ENCODE measurements around the gene ACTRT2.

Gene ACTRT2

GRCh38 chr1:3026581-3027391 lies 5.5 kb downstream of the ACTRT2 start:
- H3K9me3 ChIP-seq (ENCODE audit: insufficient read depth, low read length): no peaks in the 10 kb centered on the region
- no peak for DNase-seq (ENCODE audit: low read depth, low spot score)
- no peaks in the 10 kb centered on the region for H3K27me3 ChIP-seq (ENCODE audit: insufficient read depth, insufficient read length)
- TF ChIP-seq ZNF274 (IDR thresholded peaks at IDR 0.05; ENCODE audit: low read depth, low read length) (no peak), SUZ12 (IDR thresholded peaks at IDR 0.05; ENCODE audit: extremely low read depth, insufficient read depth, insufficient read length) (no peak)
- H3K9ac ChIP-seq (ENCODE audit: insufficient read length, low read depth): no peak overlapping the region
- H3K4me3 ChIP-seq (ENCODE audit: insufficient read length, low read depth): no peak overlapping the region
- H3K36me3 ChIP-seq (ENCODE audit: insufficient read depth, insufficient read length, low read length): no peaks in the 10 kb centered on the region
- no peaks in the 10 kb centered on the region for H3K4me1 ChIP-seq (ENCODE audit: insufficient read depth, insufficient read length)

GRCh38 chr1:3027611-3028371 lies 6.5 kb downstream of the ACTRT2 start:
- Histone ChIP-seq H3K9me3 (ENCODE audit: insufficient read depth, low read length) (no peaks in the 10 kb centered on the region), H3K27me3 (ENCODE audit: insufficient read depth, insufficient read length) (no peaks in the 10 kb centered on the region), H3K4me1 (ENCODE audit: insufficient read depth, insufficient read length) (no peaks in the 10 kb centered on the region)

DNA sequence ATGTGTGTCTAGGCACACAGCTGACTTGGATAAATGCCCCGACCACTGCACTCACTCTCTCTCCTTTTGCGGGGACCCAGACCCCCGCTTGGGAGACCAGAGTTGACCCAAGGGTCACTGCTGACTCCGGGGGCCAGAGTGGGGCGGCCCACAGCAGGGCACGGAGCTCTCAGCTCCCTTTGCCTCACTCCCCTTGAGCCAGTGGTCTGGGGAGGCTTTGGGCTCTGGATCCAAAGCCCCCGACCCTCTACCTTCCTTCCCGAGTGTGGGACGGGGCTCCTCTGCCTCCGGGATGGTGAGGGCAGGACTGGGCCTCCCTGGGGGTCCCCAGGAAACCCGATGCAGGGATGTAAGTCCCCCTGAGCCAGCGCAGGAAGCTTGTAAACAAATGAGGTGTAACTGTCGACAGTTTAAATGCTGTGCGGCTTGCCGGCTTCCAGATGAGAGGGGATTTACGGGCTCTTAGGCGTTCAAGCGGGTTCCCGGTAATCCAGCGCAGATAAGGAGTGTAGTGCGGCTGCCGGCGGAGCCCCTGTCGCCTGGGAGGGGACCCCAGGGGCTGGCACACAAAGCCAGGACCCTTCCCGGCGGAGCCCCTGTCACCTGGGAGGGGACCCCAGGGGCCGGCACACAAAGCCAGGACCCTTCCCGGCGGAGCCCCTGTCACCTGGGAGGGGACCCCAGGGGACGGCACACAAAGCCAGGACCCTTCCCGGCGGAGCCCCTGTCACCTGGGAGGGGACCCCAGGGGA lies 7.4 kb downstream of the ACTRT2 start:
- Histone ChIP-seq H3K9ac (ENCODE audit: insufficient read length, low read depth) (no peak overlapping the region), H3K27me3 (ENCODE audit: insufficient read depth, insufficient read length) (no peaks in the 10 kb centered on the region), H3K4me1 (ENCODE audit: insufficient read depth, insufficient read length) (no peaks in the 10 kb centered on the region), H3K4me3 (ENCODE audit: insufficient read length, low read depth) (no peak overlapping the region), H3K9me3 (ENCODE audit: insufficient read depth, low read length) (no peaks in the 10 kb centered on the region), H3K36me3 (ENCODE audit: insufficient read depth, insufficient read length, low read length) (no peaks in the 10 kb centered on the region)
- no peak for TF ChIP-seq YY1 (IDR thresholded peaks at IDR 0.05; ENCODE audit: insufficient read depth, insufficient read length)
- no peak for TF ChIP-seq ZNF274 (IDR thresholded peaks at IDR 0.05; ENCODE audit: low read depth, low read length)
- no peak for TF ChIP-seq SUZ12 (IDR thresholded peaks at IDR 0.05; ENCODE audit: extremely low read depth, insufficient read depth, insufficient read length)
- no peak for DNase-seq (ENCODE audit: low read depth, low spot score)

More at GRCh38 chr1:3027611-3028371, 6.5 kb downstream of the ACTRT2 start:
- no peak for TF ChIP-seq ZNF274 (IDR thresholded peaks at IDR 0.05; ENCODE audit: low read depth, low read length)
- TF ChIP-seq SUZ12 (IDR thresholded peaks at IDR 0.05; ENCODE audit: extremely low read depth, insufficient read depth, insufficient read length): no peak
- TF ChIP-seq YY1 (IDR thresholded peaks at IDR 0.05; ENCODE audit: insufficient read depth, insufficient read length): no peak
- Histone ChIP-seq H3K9ac (ENCODE audit: insufficient read length, low read depth) (no peak overlapping the region), H3K36me3 (ENCODE audit: insufficient read depth, insufficient read length, low read length) (no peaks in the 10 kb centered on the region), H3K4me3 (ENCODE audit: insufficient read length, low read depth) (no peak overlapping the region)
- no peak for DNase-seq (ENCODE audit: low read depth, low spot score)

DNA sequence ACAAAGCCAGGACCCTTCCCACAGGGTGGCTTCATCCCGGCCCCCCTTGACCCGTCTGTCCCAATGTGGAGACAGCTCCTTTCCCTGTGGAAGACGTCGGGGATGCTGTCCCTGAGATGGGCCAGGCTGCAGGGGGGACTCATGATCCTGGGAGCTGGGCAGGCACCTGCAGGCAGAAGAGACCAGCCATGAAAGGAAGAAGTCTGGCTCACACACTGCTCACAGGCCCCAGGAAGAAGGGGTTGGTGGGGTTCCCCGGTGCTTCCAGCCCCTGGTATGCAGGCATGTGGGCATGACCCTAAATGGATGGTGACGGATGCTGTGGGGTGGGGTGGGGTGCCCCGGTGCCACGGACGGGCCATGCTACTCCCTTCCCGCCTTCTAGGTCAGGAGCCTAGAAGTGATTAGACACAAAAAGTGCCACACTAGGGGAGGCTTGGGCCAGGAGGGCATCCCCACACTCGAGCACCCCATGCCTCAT lies 8.3 kb downstream of the ACTRT2 start:
- Histone ChIP-seq H3K36me3 (ENCODE audit: insufficient read depth, insufficient read length, low read length) (no peaks in the 10 kb centered on the region), H3K9me3 (ENCODE audit: insufficient read depth, low read length) (no peaks in the 10 kb centered on the region), H3K9ac (ENCODE audit: insufficient read length, low read depth) (no peak overlapping the region), H3K4me3 (ENCODE audit: insufficient read length, low read depth) (no peak overlapping the region), H3K27me3 (ENCODE audit: insufficient read depth, insufficient read length) (no peaks in the 10 kb centered on the region), H3K4me1 (ENCODE audit: insufficient read depth, insufficient read length) (no peaks in the 10 kb centered on the region)
- DNase-seq (ENCODE audit: low read depth, low spot score): no peak
- TF ChIP-seq ZNF274 (IDR thresholded peaks at IDR 0.05; ENCODE audit: low read depth, low read length): no peak
- TF ChIP-seq SUZ12 (IDR thresholded peaks at IDR 0.05; ENCODE audit: extremely low read depth, insufficient read depth, insufficient read length): no peak
- TF ChIP-seq YY1 (IDR thresholded peaks at IDR 0.05; ENCODE audit: insufficient read depth, insufficient read length): no peak

DNA sequence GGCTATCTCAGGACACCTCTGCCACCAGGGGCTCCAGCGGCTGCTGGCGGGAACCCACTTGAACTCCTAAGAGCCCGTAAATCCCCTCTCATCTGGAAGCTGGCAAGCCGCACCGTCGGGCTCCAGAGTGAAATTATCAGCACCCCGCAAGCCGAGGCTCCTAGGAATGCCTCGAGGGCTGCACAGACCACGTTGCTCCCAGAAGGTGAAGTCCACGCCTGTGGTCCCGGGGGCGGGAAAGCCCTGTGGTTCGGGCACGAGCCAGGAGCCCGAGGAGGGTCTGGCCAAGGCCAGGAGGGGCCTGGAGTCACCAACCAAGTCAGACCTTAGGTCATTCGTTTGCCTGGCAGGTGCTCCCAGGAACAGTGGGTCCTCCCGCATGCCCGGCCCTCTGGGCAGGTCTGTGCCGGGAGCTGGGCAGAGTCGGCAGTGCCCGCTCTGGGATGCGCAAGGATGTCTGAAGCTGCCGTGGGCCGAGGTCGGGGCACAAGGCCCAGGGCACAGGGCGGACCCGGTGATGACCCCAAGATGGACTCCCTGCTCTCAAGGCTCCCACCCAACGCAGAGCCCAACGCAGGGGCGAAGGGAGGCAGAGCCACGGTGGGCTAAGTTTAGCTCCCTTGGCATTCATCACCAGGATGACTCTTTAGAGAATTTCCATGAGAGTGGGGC lies 8.9 kb downstream of the ACTRT2 start:
- H3K27me3 ChIP-seq (ENCODE audit: insufficient read depth, insufficient read length): no peaks in the 10 kb centered on the region
- no peaks in the 10 kb centered on the region for H3K36me3 ChIP-seq (ENCODE audit: insufficient read depth, insufficient read length, low read length)
- no peaks in the 10 kb centered on the region for H3K4me1 ChIP-seq (ENCODE audit: insufficient read depth, insufficient read length)
- H3K9ac ChIP-seq (ENCODE audit: insufficient read length, low read depth): no peak overlapping the region
- no peak for DNase-seq (ENCODE audit: low read depth, low spot score)
- H3K9me3 ChIP-seq (ENCODE audit: insufficient read depth, low read length): no peaks in the 10 kb centered on the region
- TF ChIP-seq ZNF274 (IDR thresholded peaks at IDR 0.05; ENCODE audit: low read depth, low read length): no peak
- no peak for TF ChIP-seq SUZ12 (IDR thresholded peaks at IDR 0.05; ENCODE audit: extremely low read depth, insufficient read depth, insufficient read length)
- TF ChIP-seq YY1 (IDR thresholded peaks at IDR 0.05; ENCODE audit: insufficient read depth, insufficient read length): no peak
- H3K4me3 ChIP-seq (ENCODE audit: insufficient read length, low read depth): no peak overlapping the region

- no peak for DNase-seq (ENCODE audit: low read depth, low spot score)
- H3K4me1 ChIP-seq (ENCODE audit: insufficient read depth, insufficient read length): no peaks in the 10 kb centered on the region
- H3K27me3 ChIP-seq (ENCODE audit: insufficient read depth, insufficient read length): no peaks in the 10 kb centered on the region
- TF ChIP-seq YY1 (IDR thresholded peaks at IDR 0.05; ENCODE audit: insufficient read depth, insufficient read length) (no peak), SUZ12 (IDR thresholded peaks at IDR 0.05; ENCODE audit: extremely low read depth, insufficient read depth, insufficient read length) (no peak), ZNF274 (IDR thresholded peaks at IDR 0.05; ENCODE audit: low read depth, low read length) (no peak)
- no peaks in the 10 kb centered on the region for H3K36me3 ChIP-seq (ENCODE audit: insufficient read depth, insufficient read length, low read length)
- no peak overlapping the region for H3K9ac ChIP-seq (ENCODE audit: insufficient read length, low read depth)
- H3K4me3 ChIP-seq (ENCODE audit: insufficient read length, low read depth): no peak overlapping the region
- no peaks in the 10 kb centered on the region for H3K9me3 ChIP-seq (ENCODE audit: insufficient read depth, low read length)
Observed at GRCh38 chr1:3030663-3031381, 9.6 kb downstream of the ACTRT2 start.

All from NT2/D1 (cell line).